Left cardiac atrium (tissue), 4 donors: ENCODE data around the gene SKI. TPM values are rescaled to one million over a fixed set of nuclear protein-coding genes. Genes with fewer than 3 reads are reported as not detected.

Experiments used
- ATAC-seq, 2 donors: fragments of 200-7000 bp; cut with Tn5 transposase; one replicate each; pipeline ENCODE4 v1.9.1; 2020; ENCODE audit warnings: mild to moderate bottlenecking in 2 of 2, moderate library complexity in 2 of 2
- DNase-seq: peaks from one replicate; pipeline ENCODE4 v3.0.0-alpha.2; 2020
- intact Hi-C, 2 donors: fragments of 100-400 bp; cut with DNase I; formaldehyde crosslinking; loops; one replicate each; pipeline versions ENCODE4 v1.14.1 to v1.15.1; 2022 to 2023
- total RNA-seq, 2 donors: library from RNA; stranded (reverse); fragmentation: NEBNext Ultra II Directional; extraction: Animal tissue kit (Norgen Biotek cat#: 25700); gene quantifications; one replicate each; pipeline ENCODE4 v1.2.1, GENCODE V29; 2021
- donor health status: DM: no; HTN: yes; CAD: no.
- donor health status: DM: no; HTN: yes; CAD: no; lungs with severe emphysema.
- donor health status: DM: yes; HTN: yes; CAD: no.
- donor health status: Dilated cardiomyopathy.

SKI gene
- total RNA-seq, 2 donors from 2014 or later: 47.1 to 66.9 TPM

DNA sequence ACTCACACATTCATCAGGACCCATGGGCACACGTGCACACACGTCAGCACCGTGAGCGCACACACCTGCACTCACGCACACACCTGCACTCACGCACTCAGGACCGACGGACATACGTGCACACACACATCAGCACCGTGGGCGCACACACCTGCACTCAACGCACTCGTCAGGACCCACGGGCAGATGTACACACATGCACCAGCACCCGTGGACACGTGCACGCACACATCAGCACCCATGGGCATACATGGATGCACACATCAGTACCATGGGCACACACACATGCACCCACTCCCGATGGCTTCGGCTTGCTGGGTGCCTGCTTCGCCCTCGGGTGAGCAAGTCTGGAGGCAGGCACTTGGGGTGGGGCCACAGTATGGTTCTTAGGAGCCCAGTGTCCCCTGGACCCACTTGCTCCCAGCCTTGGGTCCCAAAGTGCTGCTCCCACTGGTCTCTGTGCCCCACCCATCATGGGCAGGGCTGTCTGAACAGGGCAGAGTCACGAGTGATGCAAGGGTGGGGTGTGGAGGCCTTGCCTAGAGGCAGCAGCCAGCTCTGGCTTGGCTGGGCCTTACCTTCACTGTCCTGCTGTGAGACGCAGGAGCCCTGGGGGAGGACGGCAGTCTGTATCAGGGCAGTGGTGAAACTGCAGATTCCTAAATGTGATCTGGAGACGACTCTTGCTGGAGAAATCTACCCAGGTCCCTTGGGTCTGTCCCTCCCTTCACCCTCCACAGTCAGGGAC, 49.8 kb downstream of the SKI start:
- intact Hi-C loops: no loop called here
- peak; percentile 12 to 16 for ATAC-seq
- no peak for DNase-seq

DNA sequence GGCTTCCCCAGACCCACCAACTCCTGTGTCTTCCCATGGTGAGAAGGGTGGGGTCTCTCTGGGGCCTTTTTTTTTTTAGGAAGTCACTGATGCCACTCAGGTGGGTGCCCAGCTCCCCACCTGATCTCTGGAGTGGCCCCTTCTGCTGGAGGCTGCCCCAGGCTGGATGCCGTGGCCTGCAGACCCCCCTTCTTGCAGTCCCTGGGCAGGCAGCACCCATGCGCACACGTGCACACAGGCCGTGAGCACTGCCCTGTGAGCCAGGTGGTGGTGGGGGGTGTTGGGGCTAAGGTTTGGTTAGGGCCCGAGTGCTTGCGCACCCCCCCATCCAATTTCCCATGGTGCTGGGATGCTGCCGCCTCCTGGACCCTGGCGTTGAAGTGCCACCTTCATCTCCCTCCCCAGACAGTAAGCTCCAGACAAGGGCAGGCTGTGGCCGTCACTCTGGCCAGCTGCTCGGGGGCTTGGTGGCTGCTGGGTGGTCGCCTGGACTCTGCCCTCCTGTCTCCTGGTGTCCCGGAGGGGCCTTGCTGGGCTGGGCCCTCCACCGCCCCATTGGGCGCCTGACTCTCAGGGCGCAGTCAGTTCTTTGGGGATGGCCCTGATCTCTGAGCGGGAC, 50.6 kb downstream of the SKI start:
- DNase-seq: no peak
- ATAC-seq: no peak
- intact Hi-C loops: no loop called here

DNA sequence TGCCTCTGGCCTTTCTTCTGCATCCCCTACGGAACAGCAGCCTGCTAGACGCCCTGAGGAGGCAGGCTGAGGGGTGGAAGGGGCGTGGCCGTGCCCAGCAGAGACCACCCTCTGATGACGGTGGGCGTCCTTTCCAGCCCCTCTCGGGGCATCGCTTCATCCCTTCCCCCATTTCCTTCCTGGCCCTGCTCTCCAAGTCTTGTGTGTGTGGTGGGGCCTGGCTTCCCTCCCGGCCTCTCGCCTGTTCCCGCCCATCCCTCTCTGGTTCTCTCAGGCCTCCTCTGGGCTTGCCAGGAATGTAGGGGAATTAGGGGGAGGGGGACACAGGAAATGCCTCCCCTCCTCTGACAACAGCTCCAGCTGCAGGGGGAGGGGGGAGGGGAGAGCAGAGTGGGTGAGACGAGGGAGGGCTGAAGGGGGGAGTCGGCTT, 51.1 kb downstream of the SKI start:
- DNase-seq: peak; percentile 82
- ATAC-seq: peak; percentile 65 to 75
- intact Hi-C loops: no loop called here

DNA sequence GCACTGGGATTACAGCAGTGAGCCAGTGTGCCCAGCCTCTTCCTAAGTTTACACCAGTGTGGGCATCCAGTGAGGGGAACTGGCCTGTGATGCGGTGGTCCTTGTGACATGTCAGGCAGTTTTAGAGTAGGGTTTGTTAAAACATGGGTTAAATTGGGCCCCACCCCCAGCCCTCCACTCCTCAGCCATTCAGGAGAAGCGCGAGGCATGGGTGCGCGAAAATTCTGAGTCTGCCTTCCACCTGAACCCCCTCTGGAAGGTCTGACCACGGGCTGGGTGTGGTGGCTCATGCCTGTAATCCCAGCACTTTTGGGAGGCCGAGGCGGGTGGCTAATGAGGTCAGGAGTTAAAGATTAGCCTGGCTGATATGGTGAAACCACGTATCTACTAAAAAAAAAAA, 51.7 kb downstream of the SKI start:
- ATAC-seq: no peak
- DNase-seq: no peak
- intact Hi-C loops: no loop called here

DNA sequence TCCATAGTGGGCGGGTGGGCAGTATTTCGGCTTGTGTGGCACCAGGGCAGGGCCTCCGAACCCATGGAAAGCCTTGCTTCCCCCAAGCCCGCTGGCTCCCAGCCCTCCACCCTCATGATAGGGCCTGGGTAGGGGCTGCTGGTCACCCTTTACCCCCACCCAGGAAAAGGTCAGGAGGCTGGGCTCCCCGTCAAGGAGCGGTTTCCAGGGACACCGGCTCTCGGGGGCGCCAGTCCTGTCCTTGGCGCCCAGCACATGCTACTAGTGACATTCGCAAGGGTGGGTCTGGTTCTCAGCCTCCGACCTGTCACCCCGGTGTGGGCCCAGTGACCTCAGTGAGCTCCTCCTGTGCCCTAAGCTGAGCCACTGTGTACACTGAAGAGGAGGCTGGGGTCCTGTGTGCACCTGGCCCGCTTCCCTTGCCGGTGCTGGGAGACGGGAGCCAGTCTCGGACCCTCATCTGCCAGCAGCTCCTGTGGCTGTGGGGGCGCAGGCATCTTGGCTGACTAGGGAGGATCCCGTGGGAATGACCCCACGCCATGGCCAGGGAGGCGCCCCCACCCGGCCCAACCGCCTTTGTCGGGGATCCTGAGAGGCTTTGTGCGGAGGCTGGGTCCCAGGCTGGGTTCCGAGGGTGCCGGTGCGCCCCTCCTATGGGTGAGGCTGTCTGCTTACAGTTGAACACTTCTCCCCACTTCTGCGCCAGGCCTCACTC, 54.6 kb downstream of the SKI start:
- DNase-seq (no peak), ATAC-seq (no peak)
- intact Hi-C loops: no loop called here

DNA sequence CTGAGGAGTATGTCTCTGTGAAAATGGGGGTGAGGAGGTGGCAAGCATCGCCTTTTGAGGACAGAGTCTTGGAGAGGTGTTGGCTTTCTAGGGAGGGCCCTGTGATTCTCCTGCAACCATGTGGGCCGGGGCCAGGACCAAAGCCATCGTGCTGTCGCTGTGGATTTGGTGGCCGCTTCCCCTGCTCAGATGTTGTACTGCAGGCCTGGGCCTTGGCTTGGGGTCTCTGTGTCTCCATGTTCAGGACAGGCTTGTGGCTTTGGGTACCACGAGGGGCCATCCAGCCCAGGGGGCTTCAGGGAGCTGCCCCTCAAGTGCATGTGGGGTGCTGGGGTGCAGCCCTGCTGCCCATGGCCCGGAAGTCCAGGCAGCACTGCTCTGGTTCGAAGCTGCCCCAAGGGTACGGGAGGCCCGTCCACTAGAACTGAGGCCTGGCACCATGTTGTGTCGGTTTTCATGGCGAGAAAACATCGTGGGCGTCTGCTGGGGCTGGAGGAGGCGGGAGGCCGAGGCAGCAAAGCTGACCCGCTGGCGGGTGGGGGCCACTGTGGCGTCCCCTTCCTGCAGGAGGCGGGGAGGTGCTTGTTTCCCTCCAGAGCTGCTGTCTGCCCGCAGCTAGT, 55.4 kb downstream of the SKI start:
- intact Hi-C loops: no loop called here
- DNase-seq: no peak
- no peak for ATAC-seq

DNA sequence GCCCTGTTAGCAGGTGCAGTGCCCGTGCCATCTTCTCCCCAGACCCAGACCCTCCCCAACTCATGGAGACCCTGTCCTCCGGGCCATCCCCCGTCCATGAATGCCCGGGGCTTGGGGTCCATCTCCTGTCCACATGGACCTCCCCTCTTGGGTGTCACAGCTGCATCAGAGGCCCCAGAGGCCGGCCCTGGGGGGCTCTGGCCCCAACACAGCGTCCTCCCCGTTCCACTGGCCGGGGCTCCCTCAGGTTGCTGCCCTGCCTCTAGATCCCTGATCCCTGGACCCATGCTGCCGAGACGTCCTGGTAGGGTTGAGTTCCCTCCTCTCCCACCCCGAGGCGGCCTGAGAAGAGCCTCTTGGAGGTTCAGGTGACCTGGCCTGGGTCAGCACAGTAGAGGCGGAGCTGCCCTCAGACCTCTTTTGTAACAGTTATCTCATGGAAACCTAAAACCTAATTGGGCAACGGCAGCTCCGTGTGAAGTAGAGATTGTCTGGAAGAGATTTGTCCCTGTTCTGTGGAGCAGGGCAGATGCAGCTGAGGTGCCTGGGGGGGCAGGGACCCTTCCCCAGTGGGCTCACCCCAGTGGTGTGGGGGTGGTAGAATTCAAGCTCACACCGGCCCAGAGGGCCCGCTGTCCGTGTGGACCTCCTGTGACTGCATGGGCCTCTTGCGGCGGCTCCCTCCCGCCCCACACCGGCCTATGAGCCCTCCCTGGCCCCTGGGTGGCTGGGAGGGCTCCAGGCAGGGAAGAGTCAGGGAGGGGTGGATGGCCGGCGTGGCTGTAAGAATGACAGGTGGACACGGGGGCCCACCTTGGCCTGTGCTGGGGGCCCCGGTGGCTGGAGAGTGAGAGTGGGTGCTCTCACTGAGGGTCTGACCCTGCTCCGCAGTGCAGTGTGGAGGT, 56.1 kb downstream of the SKI start:
- peak; percentile 7 to 16 for ATAC-seq
- no peak for DNase-seq
- intact Hi-C loops: no loop called here

DNA sequence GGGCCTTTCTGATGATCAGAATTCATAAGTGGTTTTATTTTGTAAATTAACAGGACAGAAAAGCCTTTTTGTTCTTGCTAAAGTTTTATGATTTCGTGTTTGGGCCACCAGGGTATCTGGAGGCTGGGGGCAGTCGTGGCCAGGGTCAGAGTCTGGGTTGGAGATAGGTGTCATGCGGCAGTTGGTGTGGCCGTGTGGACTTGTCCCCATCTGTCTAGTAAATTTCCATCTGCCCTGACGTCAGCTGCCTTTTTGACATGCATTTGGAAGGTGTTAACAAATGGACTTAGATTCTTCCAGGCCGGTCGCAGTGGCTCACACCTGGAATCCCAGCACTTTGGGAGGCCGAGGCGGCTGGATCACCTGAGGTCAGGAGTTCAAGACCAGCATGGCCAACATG, 56.8 kb downstream of the SKI start:
- ATAC-seq (no peak), DNase-seq (no peak)
- intact Hi-C loops: no loop called here

DNA sequence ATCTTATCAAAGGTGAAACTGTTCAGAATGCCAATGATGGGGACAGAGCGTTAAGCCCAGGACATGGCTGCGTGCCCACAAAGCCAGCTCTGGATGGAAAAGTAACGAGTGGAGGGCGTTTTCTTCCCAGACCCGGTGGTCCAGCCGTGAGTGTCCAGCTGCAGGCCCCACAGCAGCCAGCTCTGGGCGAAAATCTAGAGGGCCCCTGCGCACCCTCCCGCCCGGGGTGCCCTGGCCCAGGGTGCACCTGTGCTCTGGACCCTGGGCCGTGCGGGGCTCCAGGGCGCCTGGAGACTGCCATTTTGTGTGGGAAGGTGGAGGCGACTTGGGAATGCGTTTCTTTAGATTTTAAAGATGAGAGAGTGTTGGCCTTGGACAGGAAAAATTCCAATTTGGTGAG, 58.8 kb downstream of the SKI start:
- ATAC-seq (no peak), DNase-seq (no peak)

DNA sequence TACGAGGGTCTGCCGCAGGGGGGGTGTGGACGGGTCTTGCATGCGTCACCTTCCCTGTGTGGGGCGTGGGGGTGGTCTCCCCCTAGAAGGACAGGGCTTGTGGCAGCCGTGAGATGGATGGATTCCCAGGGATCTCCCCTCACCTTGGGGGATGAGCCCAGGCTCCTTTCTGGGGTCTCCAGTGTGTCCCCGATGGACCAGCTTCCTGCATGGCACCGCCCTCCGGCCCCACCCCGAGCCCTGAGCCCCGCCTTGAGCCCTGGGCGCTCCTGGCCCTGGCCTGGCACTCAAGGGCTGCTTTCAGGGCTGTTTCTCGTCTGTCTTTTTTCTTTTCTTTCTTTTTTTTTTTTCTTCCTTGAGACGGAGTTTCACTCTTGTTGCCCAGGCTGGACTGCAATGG, 59.5 kb downstream of the SKI start:
- ATAC-seq (no peak), DNase-seq (no peak)
- intact Hi-C loops: no loop called here

More for the DNA sequence above, 58.8 kb downstream of the SKI start:
- intact Hi-C loops: no loop called here

DNA sequence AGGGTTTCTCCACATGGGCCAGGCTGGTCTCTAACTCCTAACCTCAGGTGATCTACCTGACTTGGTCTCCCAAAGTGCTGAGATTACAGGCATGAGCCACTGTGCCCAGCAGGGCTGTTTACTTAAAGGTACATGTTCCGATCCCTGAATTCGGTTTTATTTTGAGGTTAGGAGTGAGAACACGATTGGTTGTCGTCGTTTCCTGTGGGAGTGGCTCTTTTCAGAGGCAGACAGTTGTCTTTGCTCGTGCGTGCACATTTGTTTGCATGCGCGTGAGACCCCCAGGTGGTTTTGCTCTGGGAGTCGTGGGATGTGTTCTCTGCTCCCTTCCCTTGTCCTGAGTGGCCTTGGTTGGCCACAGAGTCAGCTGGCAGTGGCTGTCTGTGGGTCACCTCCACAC, 60.2 kb downstream of the SKI start:
- no peak for DNase-seq
- intact Hi-C loops: no loop called here

DNA sequence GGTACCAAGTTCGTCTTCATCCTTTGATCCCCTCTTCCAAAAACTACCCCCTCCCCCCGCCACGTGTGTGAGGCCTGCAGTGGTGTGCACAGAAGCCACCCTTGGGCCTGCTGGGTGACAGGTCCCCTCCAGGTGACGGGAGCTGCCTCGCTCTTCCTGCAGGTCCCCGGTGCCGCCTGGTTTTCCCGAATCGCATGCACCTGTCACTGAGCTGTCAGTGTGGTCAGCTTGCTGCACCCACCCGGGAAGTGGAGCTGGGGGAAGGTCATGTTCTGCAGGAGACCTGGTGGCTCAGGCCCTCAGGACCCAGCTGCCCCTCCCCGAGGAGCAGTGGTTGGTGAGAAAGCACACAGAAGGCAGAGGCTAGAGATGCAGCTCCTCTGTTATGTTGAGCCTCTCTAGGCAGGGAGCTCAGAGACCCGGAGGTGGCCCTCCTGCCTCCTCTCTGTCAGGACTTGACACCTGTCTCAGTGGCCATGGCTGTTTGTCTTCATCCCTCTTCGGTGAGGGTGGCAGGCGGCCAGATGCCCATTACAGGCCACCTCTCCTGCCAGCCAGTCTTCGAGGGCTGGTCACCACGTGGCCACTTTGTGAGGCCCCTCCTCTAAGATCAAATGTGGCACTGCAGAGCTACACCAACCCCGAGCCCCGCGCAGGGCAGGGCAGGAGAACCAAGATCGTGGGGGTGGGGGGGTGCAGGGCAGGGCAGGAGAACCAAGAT, 60.9 kb downstream of the SKI start:
- intact Hi-C loops: no loop called here
- ATAC-seq: no peak
- DNase-seq: no peak

More for the DNA sequence above, 60.2 kb downstream of the SKI start:
- no peak for ATAC-seq

DNA sequence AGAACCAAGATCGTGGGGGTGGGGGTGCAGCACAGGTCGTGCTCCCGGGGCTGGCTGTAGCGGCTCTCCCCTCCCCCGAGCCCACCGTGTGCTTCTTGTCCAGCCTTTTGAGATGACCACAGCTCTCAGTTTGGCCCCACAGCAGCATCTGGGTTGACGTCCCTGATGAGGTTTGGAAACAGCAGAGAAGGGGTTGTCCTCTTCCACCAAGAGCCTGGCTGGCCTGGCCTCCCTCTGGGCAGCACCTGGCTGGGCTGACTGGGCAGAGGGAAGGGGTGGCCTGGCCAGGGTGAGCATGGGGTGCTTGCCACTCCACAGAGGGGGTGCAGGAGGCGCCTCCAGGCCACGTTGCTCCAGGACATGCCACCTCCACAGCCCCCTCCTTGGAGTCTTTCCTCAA, 61.5 kb downstream of the SKI start:
- ATAC-seq (peak; percentile 10 to 19), DNase-seq (no peak)
- intact Hi-C loops: no loop called here

DNA sequence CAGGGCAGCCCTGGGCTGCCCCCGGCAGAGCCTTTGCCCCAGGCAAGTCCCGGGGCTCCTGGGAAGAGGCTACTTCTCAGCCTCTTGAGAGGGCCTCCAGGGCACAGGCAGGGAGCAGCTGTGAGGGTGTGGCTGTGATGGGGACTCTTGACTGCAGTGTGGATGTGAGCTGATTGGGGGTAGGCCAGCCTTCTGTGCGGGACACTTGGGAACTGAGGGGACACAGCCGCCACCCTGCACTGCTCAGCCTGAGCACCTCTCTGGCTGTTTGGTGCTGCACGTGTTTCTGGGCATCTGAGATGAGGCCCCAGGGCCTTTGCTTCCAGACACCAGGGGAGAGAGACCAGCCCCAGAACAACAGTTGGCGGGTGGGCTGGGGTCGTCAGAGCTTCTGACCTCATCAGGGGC, 62.1 kb downstream of the SKI start:
- intact Hi-C loops: no loop called here
- peak; percentile 9 to 12 for ATAC-seq

DNA sequence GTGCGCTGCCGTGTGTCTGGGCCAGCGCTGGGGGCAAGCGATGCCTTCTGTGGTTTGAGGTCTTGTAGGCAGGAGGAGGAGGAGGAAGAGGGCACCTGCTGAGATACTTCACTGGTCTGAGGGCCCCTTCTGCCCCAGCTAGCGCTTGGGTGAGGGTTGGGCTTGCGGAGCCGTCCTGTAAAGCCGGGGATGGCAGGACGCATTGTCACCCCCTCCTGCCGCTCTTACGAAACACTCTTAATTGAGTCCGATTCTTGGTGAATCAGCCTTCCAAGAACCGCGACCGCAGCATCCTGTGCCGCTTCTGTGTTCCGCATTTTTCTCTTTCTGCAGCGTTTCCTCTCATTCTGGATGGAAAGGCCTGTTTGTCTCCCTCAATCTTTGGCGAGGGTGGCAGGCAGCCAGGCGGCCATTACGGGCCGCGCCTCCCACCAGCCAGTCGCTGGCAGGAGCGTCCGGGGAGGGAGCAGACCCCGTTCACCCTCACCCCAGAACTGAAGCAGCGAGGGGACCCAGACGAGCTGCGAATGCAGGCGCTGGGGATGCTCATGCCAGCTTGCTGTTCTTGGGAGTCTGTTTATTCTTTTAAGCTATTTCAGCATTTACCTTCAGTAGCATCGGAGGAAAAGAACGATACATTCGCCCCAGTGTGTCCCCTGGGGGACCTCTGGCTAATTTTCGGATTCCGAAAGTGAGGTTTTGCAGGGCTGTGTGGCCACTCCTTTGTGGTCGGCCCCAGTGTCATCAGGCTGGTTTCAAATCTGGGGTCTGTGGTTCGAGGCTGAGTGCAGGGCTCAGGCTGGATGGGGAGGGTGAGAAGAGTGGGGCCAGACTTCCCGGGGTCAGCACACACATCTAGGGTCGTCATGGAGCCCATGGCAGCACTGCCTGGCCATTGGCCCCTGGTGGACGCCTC, 62.7 kb downstream of the SKI start:
- peak; percentile 88 for DNase-seq
- intact Hi-C loops: no loop called here
- ATAC-seq: peak; percentile 71 to 75

More for the DNA sequence above, 62.1 kb downstream of the SKI start:
- DNase-seq: no peak

DNA sequence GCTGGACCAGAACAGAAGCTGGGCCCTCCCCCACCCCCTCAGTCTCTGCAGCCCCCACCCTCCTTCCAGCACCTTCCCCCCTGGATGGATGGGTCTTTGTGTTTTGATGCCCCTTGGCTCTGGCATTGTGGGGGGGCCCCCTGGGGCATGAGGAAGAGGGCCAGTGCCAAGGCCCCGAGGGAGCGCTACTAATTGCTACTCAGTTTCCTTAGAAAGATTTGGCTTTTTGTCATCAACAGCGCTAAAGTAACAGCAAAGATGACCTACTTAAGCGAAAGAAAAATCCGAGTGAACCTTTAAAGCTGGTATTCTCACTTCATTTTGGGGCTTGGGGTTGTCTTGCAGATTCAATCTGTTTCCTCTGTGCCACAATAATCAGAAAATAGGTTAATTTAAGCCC, 63.5 kb downstream of the SKI start:
- intact Hi-C loops: no loop called here
- no peak for ATAC-seq

DNA sequence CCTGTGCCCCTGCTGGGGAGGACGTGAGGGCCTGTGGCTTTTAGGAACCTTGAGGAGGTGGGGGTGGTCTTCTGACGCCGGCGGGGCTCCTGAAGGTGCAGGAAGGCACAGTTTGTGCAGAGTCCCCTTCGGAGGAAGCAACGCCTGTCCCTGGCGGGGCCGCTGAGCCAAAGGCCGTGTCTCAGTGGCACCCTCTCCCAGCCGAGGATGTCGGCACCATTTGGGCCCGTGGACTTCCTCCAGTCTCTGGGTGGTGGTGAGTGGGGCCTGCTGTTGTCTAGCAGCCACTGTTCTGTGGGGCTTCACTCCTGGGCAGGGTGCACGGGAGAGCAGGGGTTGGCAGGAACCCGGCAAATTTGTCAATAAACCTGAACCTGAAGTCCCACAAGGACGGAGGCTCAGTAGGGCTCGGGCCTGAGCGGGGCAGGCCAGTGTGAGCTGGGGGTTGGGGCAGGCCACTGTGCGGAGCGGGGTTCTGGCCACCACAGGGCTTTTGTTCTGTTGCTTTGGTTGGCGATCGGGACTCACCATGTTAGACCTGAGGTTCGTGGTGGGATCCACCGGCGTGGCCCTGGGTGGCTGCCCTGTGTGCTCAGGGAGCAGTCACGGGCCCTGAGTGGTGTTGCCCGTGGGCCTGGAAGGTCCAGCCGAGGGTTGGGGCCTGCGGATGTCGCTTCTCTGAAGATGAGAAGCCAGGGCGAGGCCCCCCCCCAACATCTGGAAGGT, 64.8 kb downstream of the SKI start:
- intact Hi-C loops: no loop called here
- ATAC-seq (no peak), DNase-seq (no peak)

More for the DNA sequence above, 63.5 kb downstream of the SKI start:
- no peak for DNase-seq
